ENCODE data around the gene TMEM191C.
"Not testable (repeated sequence)": the region's sequence is repeated elsewhere in the genome, so short reads cannot be mapped to it uniquely, and the experiment has no call there.

TMEM191C gene

GRCh38 chr22:21473664-21474063, 6.5 kb downstream of the TMEM191C start:
- DNase-seq: not testable (repeated sequence)

DNA sequence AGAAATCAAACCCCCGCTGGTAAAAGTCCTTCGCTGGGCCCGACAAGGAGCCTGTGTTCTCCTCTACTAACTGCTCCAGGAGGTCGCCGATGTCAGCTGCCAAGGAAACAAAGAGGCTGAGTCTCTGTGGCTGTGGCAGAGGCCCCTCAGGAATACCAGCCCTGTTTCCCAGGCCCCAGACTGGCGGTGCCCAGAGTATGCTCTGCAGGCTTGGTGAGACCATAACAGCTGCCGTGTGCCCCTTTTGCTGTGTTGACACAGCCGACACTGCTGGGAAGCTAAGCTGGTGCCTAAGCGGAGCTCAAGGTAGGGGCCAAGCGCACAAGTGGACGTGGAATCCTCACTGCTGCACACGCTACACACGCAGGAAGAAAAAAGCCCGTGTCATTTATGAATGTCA, 16.9 kb downstream of the TMEM191C start:
- DNase-seq: not testable (repeated sequence)

DNA sequence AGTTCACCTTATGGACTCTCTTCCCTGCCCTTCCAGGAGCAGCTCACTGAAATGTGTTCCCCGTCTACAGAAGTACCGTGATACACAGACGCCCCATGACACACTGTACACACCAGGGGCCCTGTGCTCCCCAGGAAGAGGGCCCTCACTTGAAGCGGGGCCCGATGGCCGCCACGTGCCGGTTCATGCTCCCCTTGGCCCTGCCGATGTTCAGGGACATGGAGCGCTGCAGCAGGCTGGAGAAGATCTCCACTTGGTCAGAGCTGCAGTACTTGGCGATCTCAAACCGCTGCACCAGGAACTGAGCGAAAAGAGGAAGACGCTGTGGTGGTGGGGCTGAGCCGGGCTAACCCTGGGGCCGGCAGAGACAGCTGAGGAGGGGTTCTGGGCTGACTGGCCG, 20.5 kb downstream of the TMEM191C start:
- DNase-seq: not testable (repeated sequence)

DNA sequence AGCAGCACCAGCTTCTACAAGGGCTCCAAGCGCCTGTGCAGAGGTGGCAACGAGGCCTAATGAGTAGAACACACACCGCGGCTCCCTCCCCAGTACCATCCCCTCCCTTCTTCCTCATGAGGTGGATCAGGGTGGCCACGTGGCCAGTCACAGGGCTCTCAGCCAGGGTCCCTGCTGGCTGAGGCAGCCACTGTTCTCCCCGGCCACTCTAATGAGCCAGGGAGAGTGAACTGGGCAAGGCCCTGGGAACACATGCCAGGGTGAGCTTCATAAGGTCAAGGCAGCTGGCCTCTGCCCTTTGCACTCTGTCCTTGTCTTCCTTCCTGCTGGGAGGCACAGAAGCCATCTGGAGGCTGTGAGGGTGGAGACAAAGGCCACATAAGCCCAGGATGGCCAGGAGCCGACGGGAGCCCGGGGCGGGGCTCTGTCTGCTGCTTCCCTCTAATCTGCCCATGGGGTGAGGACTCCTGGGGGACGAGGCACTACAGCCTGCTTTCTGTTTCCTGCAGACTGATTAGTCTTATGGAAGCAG, 22.0 kb downstream of the TMEM191C start:
- not testable (repeated sequence) for DNase-seq

DNA sequence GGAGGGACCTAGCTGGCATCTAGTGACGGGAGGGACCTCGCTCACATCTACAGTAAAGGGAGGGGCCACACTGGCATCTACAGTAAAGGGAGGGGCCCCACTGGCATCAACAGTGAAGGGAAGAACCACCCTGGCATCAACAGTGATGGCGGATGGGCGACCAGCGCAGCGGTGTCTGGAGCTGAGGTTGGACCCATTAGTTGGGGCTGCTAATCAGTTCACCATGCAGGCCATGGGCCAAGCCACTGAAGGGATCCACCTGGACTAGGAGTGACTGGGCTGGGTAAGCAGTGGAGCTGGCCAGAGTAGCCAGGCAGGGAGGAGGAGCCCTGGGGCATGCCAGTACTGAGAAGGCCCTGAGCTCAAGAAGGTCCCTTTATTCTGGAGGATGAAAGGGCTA, 23.4 kb downstream of the TMEM191C start:
- not testable (repeated sequence) for DNase-seq

DNA sequence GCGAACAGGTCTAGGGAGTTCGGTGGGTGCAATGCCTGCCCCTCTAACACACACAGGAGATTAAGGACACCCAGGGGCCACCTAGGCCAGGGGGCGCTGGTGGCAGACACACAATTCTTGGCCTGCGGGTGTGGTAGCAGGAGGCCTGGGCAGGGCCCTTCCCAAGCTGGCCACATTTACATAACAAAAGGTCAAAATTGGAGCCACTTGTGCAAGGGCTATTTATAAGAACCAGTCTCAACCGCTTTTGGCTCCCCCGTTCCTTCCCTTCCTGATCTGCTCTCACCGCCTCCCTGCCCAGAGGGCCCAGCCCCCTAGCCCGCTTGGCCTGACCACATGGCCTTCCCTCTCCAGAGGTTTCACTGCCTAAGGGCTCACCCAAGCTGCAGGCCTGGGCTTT, 25.1 kb downstream of the TMEM191C start:
- DNase-seq: not testable (repeated sequence)

DNA sequence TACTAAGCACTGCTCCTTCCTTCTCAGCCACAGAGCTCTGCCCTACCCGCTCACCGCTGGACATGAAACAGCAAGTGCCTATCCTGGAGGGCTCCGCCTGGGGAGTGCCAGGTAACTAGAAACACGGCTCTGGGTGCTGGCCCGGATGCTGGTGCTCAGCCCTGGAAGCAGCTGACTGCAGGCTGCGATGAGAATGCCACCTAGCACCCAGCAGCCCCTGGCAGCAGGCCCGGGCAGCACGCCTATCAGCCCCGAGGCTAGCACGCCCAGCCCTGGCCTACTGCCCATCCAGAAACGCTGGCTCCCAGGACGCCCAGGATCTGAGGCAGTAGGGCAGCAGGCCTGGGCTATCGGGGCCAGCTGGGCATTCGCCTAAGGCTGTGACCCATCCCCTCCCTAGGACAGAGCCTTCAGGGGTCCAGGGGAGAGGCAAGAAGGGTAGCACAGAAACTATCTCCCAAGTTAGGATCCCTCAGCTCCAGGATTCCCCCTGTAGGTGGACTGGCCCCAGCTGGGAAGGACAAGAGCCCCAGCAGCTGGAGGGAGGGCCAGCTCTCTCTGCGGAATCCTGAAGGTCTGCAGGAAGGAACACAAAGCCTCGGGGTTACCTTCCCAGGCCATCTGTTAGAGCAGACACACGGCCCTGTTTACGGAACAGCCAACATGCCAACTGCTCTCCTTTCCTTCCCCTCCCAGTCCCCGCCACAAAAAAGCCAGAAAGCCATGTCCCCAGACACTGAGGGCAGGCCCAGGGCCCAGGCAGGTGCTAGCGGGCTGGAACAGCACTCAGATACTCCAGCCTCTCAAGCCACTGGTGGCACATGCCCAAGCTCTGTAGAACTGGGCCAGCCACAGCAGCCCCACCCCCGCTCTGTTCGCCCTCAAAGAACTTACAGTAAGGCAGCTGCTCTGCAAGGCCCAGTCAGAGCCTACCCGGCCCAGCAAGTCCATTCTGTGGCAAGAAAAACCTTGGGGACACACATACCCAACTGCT, 26.9 kb downstream of the TMEM191C start:
- DNase-seq: not testable (repeated sequence)

- DNase-seq: not testable (repeated sequence)
Measured at GRCh38 chr22:21497984-21498383, 30.8 kb downstream of the TMEM191C start.

DNA sequence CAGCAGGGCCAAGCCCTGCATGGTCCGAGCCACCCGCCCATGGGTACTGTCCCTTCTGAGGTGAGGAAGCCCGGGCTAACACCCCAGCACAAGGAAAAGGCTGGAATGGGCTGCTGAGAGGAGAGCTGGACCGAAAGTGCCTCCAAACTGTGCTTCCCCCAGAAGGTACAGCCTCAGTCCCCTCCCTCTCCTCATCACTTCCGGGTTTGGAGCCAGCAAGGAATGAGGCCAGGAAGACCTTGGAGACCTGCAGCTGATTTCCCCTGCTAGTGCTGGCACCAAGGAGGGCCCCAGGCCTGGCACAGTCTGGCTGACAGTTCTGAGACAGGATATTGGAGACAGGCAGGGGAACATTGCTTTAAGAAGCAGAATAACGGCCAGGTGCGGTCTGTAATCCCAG, 31.3 kb downstream of the TMEM191C start:
- not testable (repeated sequence) for DNase-seq

- not testable (repeated sequence) for DNase-seq
Measured at GRCh38 chr22:21499623-21500506, 32.7 kb downstream of the TMEM191C start.

- DNase-seq: not testable (repeated sequence)
Measured at GRCh38 chr22:21510397-21510796, 43.2 kb downstream of the TMEM191C start.

- not testable (repeated sequence) for DNase-seq
Measured at GRCh38 chr22:21512022-21512421, 44.8 kb downstream of the TMEM191C start.

DNA sequence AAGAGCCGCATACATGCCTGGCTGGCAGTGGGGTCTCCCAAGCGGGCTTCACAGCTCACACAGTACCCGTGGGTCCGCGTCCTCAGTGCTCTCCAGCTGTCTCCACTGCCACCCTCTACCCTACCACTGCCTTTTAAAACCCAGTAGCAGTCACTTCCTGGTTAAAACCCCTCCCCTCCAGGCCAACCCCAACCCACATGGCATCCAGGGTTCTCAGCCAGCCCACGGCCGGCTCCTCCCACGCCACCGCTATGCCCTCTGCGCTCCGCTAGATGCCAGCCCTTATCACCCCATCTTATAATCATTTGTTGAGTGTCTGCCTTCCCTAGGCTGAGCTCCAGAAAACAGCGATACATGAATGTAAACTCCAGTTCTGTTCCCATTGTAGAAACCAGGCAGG, 46.9 kb downstream of the TMEM191C start:
- DNase-seq: not testable (repeated sequence)

- DNase-seq: not testable (repeated sequence)
Measured at GRCh38 chr22:21515234-21515633, 48.0 kb downstream of the TMEM191C start.

DNA sequence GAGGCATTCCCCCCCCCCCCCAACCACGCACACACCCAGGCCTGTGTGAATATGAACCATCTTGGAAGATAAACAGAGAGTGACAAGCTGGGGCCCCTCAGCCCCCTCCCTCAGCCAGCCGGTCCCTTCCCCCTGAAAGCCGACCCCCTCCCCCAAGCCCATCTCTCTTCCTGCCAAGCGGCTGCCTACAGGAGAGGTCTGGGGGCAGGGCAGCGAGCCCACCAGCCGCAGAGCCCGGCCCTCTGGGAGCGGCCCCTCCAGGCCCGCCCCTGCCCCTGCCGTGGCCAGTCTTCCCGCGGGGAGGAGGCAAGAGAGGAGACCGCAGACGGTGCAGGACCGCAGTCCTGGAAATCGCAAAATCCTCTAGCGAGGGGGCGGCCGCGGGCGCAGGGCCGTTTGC, 49.3 kb downstream of the TMEM191C start:
- DNase-seq: not testable (repeated sequence)

DNA sequence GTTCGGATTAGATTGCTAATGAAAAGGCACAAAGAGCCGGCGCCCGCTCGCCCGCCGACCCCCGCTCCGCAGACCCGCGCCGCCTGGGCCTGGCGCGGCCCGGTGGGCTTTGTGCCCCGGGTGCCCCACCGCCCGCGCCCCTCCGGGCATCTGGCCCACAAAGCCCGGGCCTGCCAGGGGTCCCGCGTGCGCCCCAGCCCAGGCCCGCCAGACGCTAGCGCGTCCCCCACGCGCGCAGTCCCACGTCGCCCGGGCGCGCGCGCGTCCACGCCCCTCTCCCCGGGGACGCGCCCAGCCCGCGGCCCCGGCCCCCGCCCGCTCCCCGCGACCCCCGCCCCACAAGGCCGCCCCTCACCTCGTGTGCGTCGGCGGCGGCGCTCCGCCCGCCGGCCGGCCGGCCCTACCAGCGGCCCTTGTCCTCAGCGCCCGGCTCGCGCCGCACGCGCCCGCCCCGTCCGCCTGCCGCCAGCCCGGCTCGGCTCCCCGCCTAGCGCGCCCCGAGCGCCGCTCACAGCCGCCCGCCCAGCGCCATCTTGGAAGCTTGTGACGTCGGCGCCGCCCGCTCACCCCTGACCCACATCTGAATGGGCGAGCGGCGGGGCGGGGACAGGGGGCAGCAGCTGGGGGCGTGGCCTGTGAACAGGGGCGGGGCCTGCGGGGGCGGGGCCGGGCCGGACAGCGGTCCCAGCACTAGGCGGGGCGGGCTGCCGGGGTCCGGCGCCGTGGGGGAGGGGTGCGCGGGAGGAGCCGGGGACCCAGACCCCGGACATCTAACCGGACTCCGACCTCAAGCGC, 50.0 kb downstream of the TMEM191C start:
- DNase-seq: not testable (repeated sequence)

Data from NCI-H446 (cell line).